Subcutaneous adipose tissue (tissue), 4 donors: Measurements from ENCODE around the gene ZNF501. TPM values are rescaled to one million over a fixed set of nuclear protein-coding genes. Genes with fewer than 3 reads are reported as not detected.

ENCODE experiments used
- total RNA-seq, 4 donors: library from RNA; depleted of rRNA; stranded (reverse); fragments of >200 nt; gene quantifications; one replicate each; pipeline ENCODE4 v1.1.0, GENCODE V29; 2016
- TF ChIP-seq, protein P1 (sequence below): fragments of 450-650 bp; IDR thresholded peaks from one replicate; pipeline ENCODE4 v1.5.1; 2016; ENCODE audit warnings: low read depth, mild to moderate bottlenecking, control low read depth, antibody characterized with exemption, moderate library complexity

Gene ZNF501
- 1 to 10 TPM; 3.9 to 9.5 (median 4.6) TPM for total RNA-seq

DNA sequence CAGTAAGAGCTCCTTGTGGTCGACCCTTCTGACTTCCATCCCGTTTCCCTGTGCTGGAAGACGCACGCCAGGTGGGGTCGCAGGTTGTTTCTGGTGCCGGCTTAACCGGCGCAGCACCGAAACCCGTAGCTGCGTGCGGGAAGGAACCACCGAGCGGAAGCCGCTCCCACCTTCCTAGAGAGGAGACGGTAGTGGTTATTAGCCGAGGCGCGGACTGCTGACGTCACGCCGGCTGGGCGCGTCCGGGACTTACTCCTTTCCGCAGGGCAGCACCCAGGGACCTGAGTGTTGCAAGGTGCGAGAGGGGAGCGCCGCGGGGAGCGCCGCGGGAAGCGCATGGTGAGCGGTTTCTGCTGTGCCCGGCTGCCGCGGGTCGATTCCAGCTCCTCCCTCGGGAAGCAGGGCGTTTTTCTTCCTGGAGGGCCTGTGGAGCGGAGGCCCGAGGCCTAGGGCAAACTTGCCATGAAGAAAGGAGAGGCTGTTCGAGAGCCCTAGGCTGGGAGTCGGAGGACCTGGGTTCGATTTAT lies at the start of gene ZNF501:
Gene ZNF501, plus strand, starts transcription at position 252 of the 527 bp plus-strand sequence. CDS start 4,787 bp downstream, outside the sequence.
- TF ChIP-seq, protein P1, sequence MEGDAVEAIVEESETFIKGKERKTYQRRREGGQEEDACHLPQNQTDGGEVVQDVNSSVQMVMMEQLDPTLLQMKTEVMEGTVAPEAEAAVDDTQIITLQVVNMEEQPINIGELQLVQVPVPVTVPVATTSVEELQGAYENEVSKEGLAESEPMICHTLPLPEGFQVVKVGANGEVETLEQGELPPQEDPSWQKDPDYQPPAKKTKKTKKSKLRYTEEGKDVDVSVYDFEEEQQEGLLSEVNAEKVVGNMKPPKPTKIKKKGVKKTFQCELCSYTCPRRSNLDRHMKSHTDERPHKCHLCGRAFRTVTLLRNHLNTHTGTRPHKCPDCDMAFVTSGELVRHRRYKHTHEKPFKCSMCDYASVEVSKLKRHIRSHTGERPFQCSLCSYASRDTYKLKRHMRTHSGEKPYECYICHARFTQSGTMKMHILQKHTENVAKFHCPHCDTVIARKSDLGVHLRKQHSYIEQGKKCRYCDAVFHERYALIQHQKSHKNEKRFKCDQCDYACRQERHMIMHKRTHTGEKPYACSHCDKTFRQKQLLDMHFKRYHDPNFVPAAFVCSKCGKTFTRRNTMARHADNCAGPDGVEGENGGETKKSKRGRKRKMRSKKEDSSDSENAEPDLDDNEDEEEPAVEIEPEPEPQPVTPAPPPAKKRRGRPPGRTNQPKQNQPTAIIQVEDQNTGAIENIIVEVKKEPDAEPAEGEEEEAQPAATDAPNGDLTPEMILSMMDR: no peak

DNA sequence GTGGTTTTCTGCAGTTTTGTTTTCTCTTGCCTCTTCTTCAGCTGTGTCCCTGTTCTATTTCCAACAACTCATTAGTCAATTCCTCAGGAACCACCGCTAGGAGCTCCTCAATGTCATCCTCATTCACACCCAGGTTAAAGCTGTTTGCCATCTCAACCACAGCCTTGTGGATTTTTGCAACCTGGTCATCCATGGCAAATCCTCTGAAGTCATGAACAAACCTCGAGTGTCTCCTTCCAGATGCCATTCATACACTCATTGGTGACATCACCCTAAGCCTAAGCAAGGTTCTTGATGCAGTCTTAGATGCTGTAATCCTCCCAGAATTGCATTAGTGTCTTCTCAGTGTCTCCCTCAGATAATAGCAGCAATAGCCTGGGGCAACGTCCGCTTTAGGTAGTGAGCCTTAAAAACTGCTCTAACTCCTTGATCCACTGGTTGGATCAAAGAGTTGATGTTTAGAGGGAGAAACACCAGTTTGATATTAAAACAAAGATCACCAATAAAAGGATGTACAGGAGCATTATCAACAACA lies 48.4 kb upstream of the ZNF501 start:
- TF ChIP-seq, protein P1: no peak

DNA sequence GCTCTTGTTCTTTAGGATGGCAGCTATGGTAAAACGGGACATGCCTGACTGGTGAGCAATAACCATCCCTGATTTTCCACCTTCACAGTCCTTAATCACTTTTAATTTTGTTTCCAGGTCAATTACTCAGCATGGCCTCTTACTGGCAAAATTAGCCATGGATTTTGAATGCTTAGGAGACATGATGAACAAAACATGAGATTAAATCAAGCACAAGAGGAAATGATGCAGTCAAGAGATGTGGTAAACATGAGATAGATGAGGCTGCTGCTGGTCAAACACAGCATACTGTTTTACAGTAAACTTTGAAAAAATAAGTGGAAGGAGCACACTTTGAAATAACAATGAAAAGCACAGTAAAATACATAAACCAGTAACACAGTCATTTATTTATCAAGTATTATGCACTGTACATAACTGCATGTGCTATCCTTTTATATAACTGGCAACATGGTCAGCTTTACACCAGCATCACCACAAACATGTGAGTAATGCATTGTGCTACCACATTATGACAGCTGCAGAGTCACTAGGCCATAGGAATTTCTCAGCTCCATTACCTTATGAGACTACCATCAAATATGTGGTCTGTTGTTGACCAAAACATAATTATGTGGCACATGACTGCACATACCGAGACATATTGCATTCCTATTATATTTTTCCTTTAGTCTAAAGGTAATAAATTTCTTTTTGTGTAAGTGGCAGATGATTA lies 47.1 kb upstream of the ZNF501 start:
- TF ChIP-seq, protein P1: no peak

DNA sequence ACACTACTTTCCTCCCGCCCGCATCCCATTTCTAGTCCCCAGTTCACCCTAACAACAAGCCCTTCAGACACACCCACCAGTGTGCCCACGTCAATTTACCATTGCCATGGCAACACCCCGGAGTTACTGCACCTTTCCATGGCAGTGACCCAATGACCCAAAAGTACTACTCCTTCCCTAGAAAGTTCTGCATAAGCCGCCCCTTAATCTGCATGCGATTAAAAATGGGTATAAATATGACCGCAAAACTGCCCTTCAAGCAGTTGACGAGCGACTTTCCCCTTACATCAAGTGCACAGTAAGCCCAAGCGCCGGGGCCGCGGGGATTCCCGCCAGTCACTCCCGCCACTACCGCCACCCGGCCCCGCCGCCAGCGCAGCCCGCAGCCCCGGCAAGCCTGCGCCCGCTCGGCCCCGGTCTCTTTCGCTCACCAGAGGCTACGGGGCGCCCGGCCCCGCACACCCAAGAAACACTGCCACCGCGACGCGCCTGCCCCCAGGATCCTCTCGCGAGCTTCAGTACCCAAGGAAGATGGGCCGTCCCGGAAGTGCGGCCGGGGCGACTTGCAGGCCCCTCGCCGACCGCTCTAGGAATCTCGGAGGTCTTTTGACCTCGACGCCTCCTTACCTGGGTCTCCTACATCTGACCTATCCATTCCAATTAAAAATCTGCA lies 44.2 kb upstream of the ZNF501 start:
- TF ChIP-seq, protein P1: no peak

DNA sequence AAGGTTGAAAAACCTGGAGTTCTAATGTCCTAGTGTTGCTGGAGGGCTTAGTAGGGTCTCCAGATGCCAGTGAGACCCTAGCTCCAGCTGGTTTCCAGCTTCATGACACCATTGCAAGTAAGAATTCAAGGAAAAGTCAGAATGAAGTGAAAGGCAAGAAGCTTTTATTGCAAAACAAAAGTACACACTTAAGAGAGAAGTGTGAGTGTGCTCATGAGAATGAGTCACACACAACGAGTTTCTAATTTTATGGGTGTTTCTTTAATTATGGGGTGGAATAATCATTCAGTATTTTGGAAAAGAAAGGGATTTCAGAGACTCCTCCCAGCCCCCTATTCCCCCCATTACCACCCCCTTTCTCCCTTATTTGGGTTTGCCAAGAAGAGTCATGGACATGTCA lies 41.5 kb upstream of the ZNF501 start:
- TF ChIP-seq, protein P1: no peak

DNA sequence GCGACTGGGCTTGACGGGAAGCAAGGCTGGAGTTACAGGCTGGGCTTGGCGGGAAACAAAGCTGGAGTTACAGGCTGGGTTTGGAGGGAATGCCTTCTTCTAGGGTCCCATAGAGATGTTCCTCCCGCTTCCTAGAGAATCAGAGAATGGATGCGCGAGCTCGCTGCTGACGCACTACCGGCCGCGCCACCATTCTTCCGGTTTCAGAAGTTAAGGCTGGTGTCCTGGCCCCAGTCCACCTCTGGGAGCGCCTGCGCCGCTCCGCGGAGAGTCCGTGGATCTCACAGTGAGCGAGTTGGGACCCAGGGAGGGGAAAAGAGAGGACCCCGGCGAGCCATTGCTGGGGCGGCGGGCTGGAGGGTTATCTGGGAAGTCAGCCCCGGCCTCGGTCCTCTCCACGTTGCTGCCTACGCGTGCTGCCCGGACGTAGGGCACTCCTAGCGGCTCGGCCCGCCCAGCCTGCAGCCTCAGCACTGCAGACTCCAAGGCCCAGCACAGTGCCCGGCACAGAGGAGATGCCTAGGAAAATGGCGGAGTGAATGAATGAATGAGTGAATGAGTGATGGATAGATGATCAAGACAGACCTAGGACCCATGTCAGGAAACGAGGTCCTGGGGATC lies 16.9 kb upstream of the ZNF501 start, which contains the start of gene ZNF502:
Gene ZNF502, plus strand, starts transcription at position 206 of the 621 bp plus-strand sequence. CDS start 7,602 bp downstream, outside the sequence.
- TF ChIP-seq, protein P1: no peak
